LNCaP clone FGC (cell line): ENCODE data around the gene RANBP6.
"Not testable (repeated sequence)": the region's sequence is repeated elsewhere in the genome, so short reads cannot be mapped to it uniquely, and the experiment has no call there.

ENCODE experiments used
- DNase-seq: peaks from one replicate; pipeline ENCODE4 v3.0.0-alpha.2; 2011; ENCODE audit warnings: low read depth
- H3K4me3 ChIP-seq: 2 replicates; pipeline ENCODE4 v1.5.1; 2011; ENCODE audit warnings: mild to moderate bottlenecking, low read depth, low read length, control low read depth
- CTCF ChIP-seq: IDR thresholded peaks from 2 replicates; pipeline ENCODE4 v1.5.1; 2012; ENCODE audit warnings: mild to moderate bottlenecking; ENCODE audit not compliant: control insufficient read depth, insufficient read depth; ENCODE audit errors: extremely low read depth

RANBP6 gene

GRCh38 chr9:6034954-6035353 lies 19.5 kb upstream of the RANBP6 start:
- no peak overlapping the region for H3K4me3 ChIP-seq
- DNase-seq, result no peak
- no peak for TF ChIP-seq CTCF

GRCh38 chr9:6029604-6030274 lies 14.3 kb upstream of the RANBP6 start:
- TF ChIP-seq CTCF, result no peak
- H3K4me3 ChIP-seq, result no peak overlapping the region
- DNase-seq, result no peak

GRCh38 chr9:6024035-6024554 lies 8.7 kb upstream of the RANBP6 start:
- no peak for DNase-seq
- no peak overlapping the region for H3K4me3 ChIP-seq
- TF ChIP-seq CTCF, result peak; percentile 29

- H3K4me3 ChIP-seq, DNase-seq: not testable (repeated sequence)
Observed at GRCh38 chr9:6016975-6017374, 1.6 kb upstream of the RANBP6 start.

- TF ChIP-seq CTCF, result no peak
- DNase-seq, result no peak
- peak overlapping the region; percentile 81 for H3K4me3 ChIP-seq
Observed at GRCh38 chr9:6014670-6015270, 654 bp downstream of the RANBP6 start.

GRCh38 chr9:6008169-6008979 lies 7.0 kb downstream of the RANBP6 start:
- no peak for TF ChIP-seq CTCF
- peak overlapping the region; percentile 74 for H3K4me3 ChIP-seq
- DNase-seq, result peak; percentile 97

- no peak for TF ChIP-seq CTCF
- peak overlapping the region; percentile 74 for H3K4me3 ChIP-seq
- no peak for DNase-seq
Observed at GRCh38 chr9:6007770-6008168, 7.7 kb downstream of the RANBP6 start.
